Hematopoietic multipotent progenitor cell treated with erythropoietin and hydrocortisone succinate and interleukin-3 and kit ligand, for 17 days (in vitro differentiated cells): ENCODE results near the gene SETD5.

Experiments
- DNase-seq: peaks from one replicate; pipeline ENCODE4 v3.0.0-alpha.2; 2015; ENCODE audit warnings: low spot score

SETD5 gene

GRCh38 chr3:9409981-9410854 lies 12.8 kb downstream of the SETD5 start:
- DNase-seq, result no peak

GRCh38 chr3:9411302-9411701 lies 13.9 kb downstream of the SETD5 start:
- no peak for DNase-seq

- no peak for DNase-seq
These were observed 14.9 kb downstream of the SETD5 start for GRCh38 chr3:9412293-9412692.

- DNase-seq, result no peak
These were observed 17.4 kb downstream of the SETD5 start for GRCh38 chr3:9414826-9415225.

GRCh38 chr3:9415485-9416138 lies 18.2 kb downstream of the SETD5 start:
- no peak for DNase-seq

- DNase-seq, result no peak
These were observed 18.8 kb downstream of the SETD5 start for GRCh38 chr3:9416139-9416780.

- no peak for DNase-seq
These were observed 23.6 kb downstream of the SETD5 start for GRCh38 chr3:9420850-9421549.

GRCh38 chr3:9422712-9423424 lies 25.5 kb downstream of the SETD5 start:
- DNase-seq, result peak; percentile 68

GRCh38 chr3:9428411-9428810 lies 31.0 kb downstream of the SETD5 start:
- no peak for DNase-seq

GRCh38 chr3:9430733-9431132 lies 33.3 kb downstream of the SETD5 start:
- no peak for DNase-seq

GRCh38 chr3:9433627-9434521 lies 36.5 kb downstream of the SETD5 start:
- no peak for DNase-seq

- no peak for DNase-seq
These were observed 37.9 kb downstream of the SETD5 start for GRCh38 chr3:9435316-9435715.

GRCh38 chr3:9439331-9439730 lies 41.9 kb downstream of the SETD5 start:
- DNase-seq, result no peak

GRCh38 chr3:9441501-9442221 lies 44.2 kb downstream of the SETD5 start:
- no peak for DNase-seq

GRCh38 chr3:9448071-9448470 lies 50.7 kb downstream of the SETD5 start:
- DNase-seq, result no peak

GRCh38 chr3:9448643-9449042 lies 51.2 kb downstream of the SETD5 start:
- no peak for DNase-seq

GRCh38 chr3:9450126-9450525 lies 52.7 kb downstream of the SETD5 start:
- DNase-seq, result peak; percentile 15

GRCh38 chr3:9450991-9451390 lies 53.6 kb downstream of the SETD5 start:
- no peak for DNase-seq

GRCh38 chr3:9452417-9452816 lies 55.0 kb downstream of the SETD5 start:
- no peak for DNase-seq

GRCh38 chr3:9455596-9456131 lies 58.2 kb downstream of the SETD5 start:
- DNase-seq, result no peak
